Activated CD8-positive, alpha-beta T cell treated with anti-CD3 and anti-CD28 coated beads for 36 hours (primary cell): ENCODE results near the gene ADSL. TPM values are rescaled to one million over a fixed set of nuclear protein-coding genes. Genes with fewer than 3 reads are reported as not detected.

Experiments used
- ATAC-seq: fragments of 200-7000 bp; cut with Tn5 transposase; one replicate; pipeline ENCODE4 v1.10.0; 2021; ENCODE audit warnings: mild to moderate bottlenecking, moderate library complexity
- CTCF ChIA-PET: fragments of 350-600 bp; sonication (Branson Sonifier 250); formaldehyde crosslinking; loops from one replicate; lab custom pipeline; 2021; ENCODE audit warnings: antibody characterized with exemption; lab: Charles Lee
- POLR2A ChIA-PET: fragments of 350-600 bp; sonication (Branson Sonifier 250); formaldehyde crosslinking; loops from one replicate; lab custom pipeline; 2021; ENCODE audit warnings: antibody characterized with exemption; lab: Charles Lee
- DNase-seq: peaks from one replicate; pipeline ENCODE4 v3.0.0-alpha.2; 2020
- H3K27ac Mint-ChIP-seq: one replicate; pipeline ENCODE4 v1.8.0; 2021; ENCODE audit warnings: mild to moderate bottlenecking, mixed read lengths
- H3K27me3 Mint-ChIP-seq: one replicate; pipeline ENCODE4 v1.8.0; 2021; ENCODE audit warnings: mixed read lengths
- H3K36me3 Mint-ChIP-seq: one replicate; pipeline ENCODE4 v1.8.0; 2021; ENCODE audit warnings: low read depth, mixed read lengths
- H3K4me1 Mint-ChIP-seq: one replicate; pipeline ENCODE4 v1.8.0; 2021; ENCODE audit warnings: low read depth, mixed read lengths
- H3K4me3 Mint-ChIP-seq: one replicate; pipeline ENCODE4 v1.8.0; 2021; ENCODE audit warnings: mild to moderate bottlenecking, moderate library complexity, mixed read lengths
- H3K9me3 Mint-ChIP-seq: one replicate; pipeline ENCODE4 v1.8.0; 2021; ENCODE audit warnings: mixed read lengths
- CTCF ChIP-seq: fragments of 200-600 bp; IDR thresholded peaks from one replicate; pipeline ENCODE4 v1.8.0; 2022; ENCODE audit warnings: antibody characterized with exemption, mild to moderate bottlenecking
- intact Hi-C: fragments of 100-400 bp; cut with micrococcal nuclease; formaldehyde crosslinking; loops from one replicate; pipeline ENCODE4 v1.10.0; 2022
- total RNA-seq, 2 experiments: library from RNA; stranded (reverse); gene quantifications; one replicate each; pipeline ENCODE4 v1.2.3, GENCODE V29; 2021

Gene ADSL
- total RNA-seq, 2 experiments from 2014 or later, result 160 to 169 TPM

GRCh38 chr22:40331706-40332105, 14.6 kb upstream of the ADSL start:
- no peak for ATAC-seq
- peaks cover 96% of the 10 kb centered on the region for H3K4me1 Mint-ChIP-seq
- peak overlapping the region; percentile 59 for H3K4me3 Mint-ChIP-seq
- DNase-seq, result no peak
- H3K36me3 Mint-ChIP-seq, result peaks cover 9% of the 10 kb centered on the region
- TF ChIP-seq CTCF, result no peak
- H3K27me3 Mint-ChIP-seq, result no peaks in the 10 kb centered on the region
- peak overlapping the region; percentile 88 for H3K27ac Mint-ChIP-seq
- no peaks in the 10 kb centered on the region for H3K9me3 Mint-ChIP-seq
- CTCF ChIA-PET, result interaction anchor here (0.6 to 1.9 kb wide), 3 partner anchors 11 to 893 kb away, joined by 3 to 5 read pairs (median 4); no protein-coding TSS in a partner anchor
- intact Hi-C loops, result no loop called here
- POLR2A ChIA-PET, result interaction anchor here (1.0 to 1.2 kb wide), 2 partner anchors 11 to 154 kb away, joined by 3 to 4 read pairs; partner anchors contain the start of gene TNRC6B

- intact Hi-C loops, result no loop called here
- Mint-ChIP-seq H3K9me3 (no peaks in the 10 kb centered on the region), H3K4me3 (peak overlapping the region; percentile 59), H3K36me3 (peaks cover 9% of the 10 kb centered on the region), H3K4me1 (peaks cover 92% of the 10 kb centered on the region), H3K27me3 (no peaks in the 10 kb centered on the region), H3K27ac (peak overlapping the region; percentile 88)
- CTCF ChIA-PET, result interaction anchor here (0.6 to 1.9 kb wide), 2 partner anchors 16 to 894 kb away, joined by 3 to 5 read pairs; no protein-coding TSS in a partner anchor
- no peak for DNase-seq
- POLR2A ChIA-PET, result no interaction called here
- no peak for TF ChIP-seq CTCF
- peak; percentile 32 for ATAC-seq
These were observed 13.9 kb upstream of the ADSL start for GRCh38 chr22:40332319-40332781.

GRCh38 chr22:40334060-40334459, 12.2 kb upstream of the ADSL start:
- intact Hi-C loops, result no loop called here
- Mint-ChIP-seq H3K4me1 (peaks cover 85% of the 10 kb centered on the region), H3K36me3 (peaks cover 13% of the 10 kb centered on the region), H3K27me3 (no peaks in the 10 kb centered on the region), H3K27ac (peak overlapping the region; percentile 35), H3K9me3 (no peaks in the 10 kb centered on the region), H3K4me3 (no peak overlapping the region)
- TF ChIP-seq CTCF, result no peak
- DNase-seq, result no peak
- ChIA-PET POLR2A (interaction anchor here (1.0 to 4.9 kb wide), 5 partner anchors 9 to 45 kb away, joined by 3 to 31 read pairs (median 4); partner anchors contain the start of genes ADSL and SGSM3), CTCF (interaction anchor here (0.6 to 1.6 kb wide), 6 partner anchors 8 to 805 kb away, joined by 3 to 5 read pairs (median 4); no protein-coding TSS in a partner anchor)
- ATAC-seq, result no peak

DNA sequence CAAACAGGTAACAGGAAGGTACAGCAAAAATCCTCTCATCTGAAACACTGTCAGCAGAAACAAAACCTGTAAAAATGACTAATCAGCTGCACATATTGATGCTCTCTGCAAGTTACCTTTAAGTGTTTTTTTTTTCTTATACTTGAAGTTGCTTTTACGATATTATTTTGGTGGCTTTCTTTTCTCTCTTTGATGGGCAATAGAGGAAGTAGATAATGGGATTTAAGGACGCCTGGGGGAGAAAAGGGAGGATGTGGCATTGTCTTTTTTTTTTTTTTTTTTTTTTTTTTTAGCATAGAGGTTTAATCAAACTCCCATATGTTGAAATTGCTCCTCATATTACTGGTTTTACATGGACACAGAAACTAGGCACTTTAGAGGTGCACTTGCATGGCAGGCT, 11.4 kb upstream of the ADSL start:
- no peak for TF ChIP-seq CTCF
- POLR2A ChIA-PET, result interaction anchor here (1.0 to 4.9 kb wide), 4 partner anchors 11 to 279 kb away, joined by 3 to 31 read pairs (median 4); partner anchors contain the start of genes ADSL and SGSM3
- Mint-ChIP-seq H3K27me3 (no peaks in the 10 kb centered on the region), H3K27ac (peak overlapping the region; percentile 86), H3K9me3 (no peaks in the 10 kb centered on the region), H3K36me3 (peaks cover 13% of the 10 kb centered on the region), H3K4me1 (peaks cover 77% of the 10 kb centered on the region), H3K4me3 (peak overlapping the region; percentile 33)
- CTCF ChIA-PET, result interaction anchor here (1.4 to 1.6 kb wide), 3 partner anchors 13 to 29 kb away, joined by 3 to 4 read pairs (median 4); no protein-coding TSS in a partner anchor
- intact Hi-C loops, result no loop called here
- DNase-seq (no peak), ATAC-seq (peak; percentile 25)

GRCh38 chr22:40335358-40335757, 10.9 kb upstream of the ADSL start:
- H3K9me3 Mint-ChIP-seq, result no peaks in the 10 kb centered on the region
- intact Hi-C loops, result no loop called here
- peaks cover 75% of the 10 kb centered on the region for H3K4me1 Mint-ChIP-seq
- peaks cover 11% of the 10 kb centered on the region for H3K36me3 Mint-ChIP-seq
- H3K27ac Mint-ChIP-seq, result no peak overlapping the region
- no peak overlapping the region for H3K4me3 Mint-ChIP-seq
- no peaks in the 10 kb centered on the region for H3K27me3 Mint-ChIP-seq
- ChIA-PET POLR2A (interaction anchor here (1.0 to 4.9 kb wide), 3 partner anchors 11 to 280 kb away, joined by 4 to 31 read pairs (median 5); partner anchors contain the start of gene ADSL), CTCF (interaction anchor here (1.4 kb wide), 2 partner anchors 13 to 30 kb away, joined by 3 to 4 read pairs; no protein-coding TSS in a partner anchor)
- TF ChIP-seq CTCF, result no peak
- ATAC-seq (no peak), DNase-seq (no peak)
